CD4-positive, alpha-beta T cell treated with Interleukin-1 beta for 1 hour (primary cell): ENCODE results near the gene PGM3.
A peak's percentile ranks its signal among the peaks of the same experiment; 100 is the strongest.
"Not testable (repeated sequence)": the region's sequence is repeated elsewhere in the genome, so short reads cannot be mapped to it uniquely, and the experiment has no call there.

Experiments
- DNase-seq, 2 donors: peaks; one replicate each; pipeline ENCODE4 v3.0.0-alpha.2; 2020 to 2022

Gene PGM3

GRCh38 chr6:83192871-83193746, at the start of gene PGM3, which contains the start of gene RWDD2A:
Gene PGM3 (minus strand): TSS chr6:83193265. CDS start chr6:83191012, 2,253 bp downstream.
Gene RWDD2A (plus strand): TSS chr6:83193357. CDS start chr6:83194452, 1,095 bp downstream.
- DNase-seq: peak; percentile 89 to 92

- no peak for DNase-seq
Measured at GRCh38 chr6:83231146-83231545, 38.1 kb upstream of the PGM3 start.

- DNase-seq: no peak
Measured at GRCh38 chr6:83226517-83226916, 33.5 kb upstream of the PGM3 start.

GRCh38 chr6:83221889-83222479, 28.9 kb upstream of the PGM3 start:
- DNase-seq: peak in 1 of 2 donors; percentile 36

- no peak for DNase-seq
Measured at GRCh38 chr6:83221276-83221675, 28.2 kb upstream of the PGM3 start.

GRCh38 chr6:83220121-83220520, 27.1 kb upstream of the PGM3 start:
- DNase-seq: no peak

- DNase-seq: no peak
Measured at GRCh38 chr6:83218646-83219045, 25.6 kb upstream of the PGM3 start.

GRCh38 chr6:83216806-83217205, 23.7 kb upstream of the PGM3 start:
- DNase-seq: no peak

GRCh38 chr6:83215131-83216047, 22.3 kb upstream of the PGM3 start:
- peak; percentile 58 to 69 for DNase-seq

GRCh38 chr6:83202031-83202430, 9.0 kb upstream of the PGM3 start:
- no peak for DNase-seq

- no peak for DNase-seq
Measured at GRCh38 chr6:83199863-83200225, 6.8 kb upstream of the PGM3 start.

GRCh38 chr6:83199173-83199862, 6.3 kb upstream of the PGM3 start:
- no peak for DNase-seq

GRCh38 chr6:83198486-83199172, 5.6 kb upstream of the PGM3 start:
- DNase-seq: no peak

- peak; percentile 4 to 18 for DNase-seq
Measured at GRCh38 chr6:83193747-83194566, 892 bp upstream of the PGM3 start.

- no peak for DNase-seq
Measured at GRCh38 chr6:83192456-83192855, 609 bp downstream of the PGM3 start.

GRCh38 chr6:83191974-83192373, 1.1 kb downstream of the PGM3 start:
- not testable (repeated sequence) for DNase-seq

GRCh38 chr6:83190626-83191025, 2.4 kb downstream of the PGM3 start:
- DNase-seq: no peak

- no peak for DNase-seq
Measured at GRCh38 chr6:83188501-83188900, 4.6 kb downstream of the PGM3 start.

GRCh38 chr6:83185096-83185495, 8.0 kb downstream of the PGM3 start:
- no peak for DNase-seq

- no peak for DNase-seq
Measured at GRCh38 chr6:83183082-83183828, 9.8 kb downstream of the PGM3 start.
